Tibial nerve (tissue), 4 donors: ENCODE results near the gene GTF2F2.

Source experiments
- CTCF ChIP-seq, 5 experiments: fragments of 200-600 bp in 3 of 5; fragments of 450-650 bp in 2 of 5; sonication (generic) in 3 of 5; IDR thresholded peaks; one replicate each; pipeline ENCODE4 v1.5.1; 2016 to 2019; ENCODE audit warnings: antibody characterized with exemption in 5 of 5, mild to moderate bottlenecking in 3 of 5, moderate library complexity in 2 of 5
- EP300 ChIP-seq, 2 donors: sonication (generic); formaldehyde crosslinking; IDR thresholded peaks; one replicate each; pipeline ENCODE4 v1.6.1; 2017; ENCODE audit warnings: antibody characterized with exemption in 2 of 2, mild to moderate bottlenecking in 1 of 2
- POLR2A ChIP-seq, 2 donors: fragments of 450-650 bp; IDR thresholded peaks; one replicate each; pipeline ENCODE4 v1.6.1; 2017; ENCODE audit warnings: antibody characterized with exemption in 2 of 2, mild to moderate bottlenecking in 2 of 2, moderate library complexity in 2 of 2

GRCh38 chr13:45299194-45299593, 178.9 kb downstream of the GTF2F2 start:
- no peak for TF ChIP-seq EP300 (IDR thresholded peaks at IDR 0.05)
- TF ChIP-seq CTCF (IDR thresholded peaks at IDR 0.05) = no peak
- no peak for TF ChIP-seq POLR2A (IDR thresholded peaks at IDR 0.05)
